ENCODE measurements around the gene OR8B8.

The OR8B8 gene, protein sequence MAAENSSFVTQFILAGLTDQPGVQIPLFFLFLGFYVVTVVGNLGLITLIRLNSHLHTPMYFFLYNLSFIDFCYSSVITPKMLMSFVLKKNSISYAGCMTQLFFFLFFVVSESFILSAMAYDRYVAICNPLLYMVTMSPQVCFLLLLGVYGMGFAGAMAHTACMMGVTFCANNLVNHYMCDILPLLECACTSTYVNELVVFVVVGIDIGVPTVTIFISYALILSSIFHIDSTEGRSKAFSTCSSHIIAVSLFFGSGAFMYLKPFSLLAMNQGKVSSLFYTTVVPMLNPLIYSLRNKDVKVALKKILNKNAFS

DNA sequence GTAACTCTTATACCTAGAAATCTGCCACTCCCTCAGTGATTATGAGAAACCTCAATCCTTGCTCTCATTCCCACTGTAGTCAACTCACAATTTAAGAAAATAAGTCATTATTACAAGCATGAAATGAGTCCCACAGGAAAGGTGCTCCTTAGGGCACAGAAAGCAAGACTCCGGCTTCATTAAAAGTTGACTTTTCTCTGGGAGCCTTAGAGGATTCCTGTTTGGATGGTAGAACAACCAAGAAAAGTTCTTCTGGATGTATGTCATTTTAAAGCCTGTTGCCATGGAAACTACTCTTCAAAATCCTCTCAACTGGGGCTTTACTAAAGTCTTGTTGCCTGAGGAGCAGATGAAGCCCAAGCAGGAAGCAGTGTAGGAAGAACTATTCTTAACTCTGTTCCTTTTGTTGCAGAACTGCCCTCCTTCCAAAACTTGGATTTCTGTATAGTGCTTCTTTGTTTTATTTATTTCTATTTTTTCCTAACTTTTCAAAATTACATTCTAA, at the start of gene OR8B8:
Gene OR8B8, minus strand, starts transcription at position 51 of the 505 bp plus-strand sequence. CDS start 4,611 bp downstream, outside the sequence.
- DNase-seq (ENCODE audit: low spot score), result no peak

DNA sequence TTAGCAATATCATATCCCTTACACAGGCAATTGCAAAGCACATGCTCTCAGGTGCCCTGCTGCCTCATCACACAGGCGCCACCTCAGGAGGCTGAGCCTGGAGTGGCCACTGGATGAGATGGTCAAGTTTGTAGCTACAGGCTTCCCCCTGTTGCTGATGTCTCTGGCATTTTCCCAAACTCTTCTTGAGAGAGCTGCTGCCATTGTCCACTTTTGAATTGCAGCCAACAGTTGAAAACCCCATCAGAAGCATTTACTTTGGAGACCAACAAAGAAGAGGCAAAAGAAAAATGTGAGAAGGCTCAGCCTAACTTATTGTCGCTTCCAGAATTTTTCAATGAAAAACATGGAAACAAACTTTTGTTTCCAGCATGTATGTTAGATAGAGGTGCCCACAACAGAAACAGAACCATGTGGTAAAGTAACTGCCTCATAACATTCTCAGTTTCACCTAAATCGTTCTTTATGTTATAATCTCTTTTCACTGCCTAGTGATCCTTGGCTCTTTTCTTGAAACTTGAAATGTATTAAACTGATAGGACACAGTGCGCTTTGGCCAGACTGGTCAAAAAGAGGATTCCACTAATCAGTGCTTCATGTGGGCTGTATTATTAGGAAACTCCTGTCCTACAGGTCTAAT, 47.6 kb upstream of the OR8B8 start:
- no peak for DNase-seq (ENCODE audit: low spot score)

DNA sequence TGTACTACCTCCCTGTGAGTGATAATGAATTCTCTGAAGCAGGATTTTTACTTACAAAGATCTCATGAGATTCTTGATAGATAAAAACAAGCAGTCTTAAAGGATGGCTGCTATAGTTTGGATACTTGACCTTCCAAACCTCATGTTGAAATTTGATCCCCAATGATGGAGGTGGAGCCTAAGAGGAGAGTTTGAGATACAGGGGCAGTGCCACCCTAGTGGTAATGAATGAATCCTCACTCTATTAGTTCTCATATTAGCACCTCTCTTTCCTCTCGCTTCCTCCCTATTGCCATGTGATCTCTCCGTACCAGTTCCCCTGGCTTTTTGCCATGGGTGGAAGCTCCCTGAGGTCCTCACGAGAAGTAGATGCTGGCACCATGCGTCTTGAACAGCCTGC, 37.9 kb upstream of the OR8B8 start:
- DNase-seq (ENCODE audit: low spot score), result no peak

DNA sequence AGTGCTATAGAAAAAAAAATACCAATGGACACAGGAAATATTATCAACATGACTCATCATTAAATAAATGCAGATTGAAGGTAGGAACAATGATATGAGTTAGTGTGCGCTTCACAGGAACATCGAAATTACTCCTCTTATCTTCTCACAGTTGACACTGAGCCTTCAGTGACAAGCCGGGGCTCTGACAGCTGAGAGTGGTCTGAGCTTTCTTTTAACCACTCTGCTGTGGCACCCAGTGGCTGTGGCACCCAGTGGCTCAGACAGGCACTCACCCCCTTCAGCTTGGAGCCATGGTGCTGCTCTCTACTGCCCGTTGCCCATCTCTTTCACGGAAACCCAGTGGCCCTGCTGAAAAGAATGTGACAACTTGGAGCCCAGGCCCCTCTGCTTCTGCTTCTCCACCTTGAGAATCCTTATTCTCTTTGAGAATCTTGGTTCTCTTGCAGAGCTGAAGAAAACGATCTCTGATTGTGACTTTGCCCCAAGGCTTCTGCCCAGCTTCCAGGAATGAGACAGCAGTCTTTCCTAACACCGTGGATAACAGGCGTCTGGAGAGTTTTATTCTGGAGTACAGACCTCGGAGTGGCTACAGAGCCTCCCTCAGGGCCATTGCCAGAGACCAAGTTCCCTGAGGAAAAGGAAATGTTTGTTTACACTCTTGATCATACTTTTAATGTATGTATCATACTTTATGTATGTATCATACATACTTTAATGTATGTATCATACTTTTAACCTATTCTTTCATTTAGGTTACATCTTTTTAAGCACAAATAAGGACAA, 37.1 kb upstream of the OR8B8 start:
- DNase-seq (ENCODE audit: low spot score), result no peak

DNA sequence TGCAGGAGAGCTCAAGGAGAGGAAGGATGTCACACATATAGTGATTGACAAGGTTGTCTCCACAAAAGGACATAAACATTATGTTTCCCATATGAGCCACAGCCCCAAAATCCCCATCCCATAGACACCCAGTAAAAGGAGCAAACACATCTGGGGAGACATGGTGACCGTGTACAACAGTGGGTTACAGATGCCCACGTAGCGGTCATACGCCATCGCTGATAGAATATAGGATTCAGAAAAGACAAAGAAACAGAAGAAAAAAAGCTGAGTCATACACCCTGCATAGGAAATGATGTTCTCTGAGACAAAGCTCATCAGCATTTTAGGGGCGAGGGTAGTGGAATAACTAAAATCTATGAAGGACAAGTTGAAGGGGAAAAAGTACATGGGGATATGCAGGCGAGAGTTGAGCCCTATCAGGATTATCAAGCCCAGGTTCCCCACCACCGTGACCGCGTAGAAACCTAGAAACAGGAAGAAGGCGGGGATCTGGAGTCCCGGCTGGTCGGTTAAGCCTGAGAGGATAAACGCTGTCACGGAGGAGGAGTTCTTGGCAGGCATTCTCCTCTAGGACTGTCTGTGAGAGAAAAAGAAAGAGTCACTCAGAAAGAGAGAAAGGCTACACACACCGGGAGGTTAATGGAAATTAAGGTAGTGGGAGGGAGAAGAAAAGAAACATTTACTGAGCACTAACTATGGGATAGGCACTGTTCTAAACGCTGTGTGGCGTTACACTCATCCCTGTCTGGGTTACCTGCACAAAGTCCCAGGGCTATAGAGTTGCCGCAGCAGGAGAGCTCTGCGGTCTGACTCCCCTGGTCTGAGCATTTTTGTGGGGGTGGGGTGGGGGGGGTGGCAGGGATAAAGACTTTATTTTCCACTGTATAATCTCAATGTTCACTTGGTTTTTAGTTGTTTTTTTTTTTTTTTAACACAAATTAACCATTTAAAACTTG, 36.1 kb upstream of the OR8B8 start:
- DNase-seq (ENCODE audit: low spot score), result no peak

DNA sequence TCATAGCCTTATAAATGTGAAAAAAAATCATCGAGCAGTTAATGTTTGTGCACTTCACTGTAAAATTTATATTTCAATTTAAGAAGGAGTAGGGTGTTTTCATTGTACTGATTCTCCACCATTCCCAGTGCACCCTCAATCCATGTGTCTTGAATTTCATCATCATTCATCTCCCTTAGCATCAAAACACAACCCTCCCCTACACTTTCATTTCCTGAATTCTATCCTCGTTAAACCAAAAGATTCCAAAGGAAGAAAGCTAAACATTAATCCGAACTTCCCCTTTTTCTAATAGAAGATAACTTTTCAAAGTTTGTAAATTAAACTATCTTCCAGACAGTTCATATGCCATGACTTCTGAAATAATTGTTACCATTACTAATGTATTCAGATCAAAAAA, 34.1 kb upstream of the OR8B8 start:
- DNase-seq (ENCODE audit: low spot score), result no peak

DNA sequence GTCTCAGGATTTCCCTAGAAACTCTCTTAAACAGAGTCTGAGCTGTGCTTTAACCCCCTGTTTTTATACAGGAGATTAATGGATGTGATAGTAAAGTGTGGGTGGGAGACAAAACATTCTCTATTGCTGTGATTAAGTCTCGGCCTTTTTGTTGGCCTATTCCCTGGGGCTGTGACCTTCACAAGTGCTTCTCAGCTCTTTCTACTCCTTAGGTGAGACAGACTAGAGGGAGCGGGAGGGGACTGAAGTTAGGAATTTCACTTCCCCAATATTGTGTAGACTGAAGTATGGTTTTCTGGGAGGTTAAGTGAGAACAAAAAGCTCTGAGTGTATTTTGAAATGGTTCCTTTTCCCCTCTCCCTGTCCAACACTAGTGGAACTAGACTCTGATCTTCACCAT, 29.8 kb upstream of the OR8B8 start:
- DNase-seq (ENCODE audit: low spot score), result no peak

DNA sequence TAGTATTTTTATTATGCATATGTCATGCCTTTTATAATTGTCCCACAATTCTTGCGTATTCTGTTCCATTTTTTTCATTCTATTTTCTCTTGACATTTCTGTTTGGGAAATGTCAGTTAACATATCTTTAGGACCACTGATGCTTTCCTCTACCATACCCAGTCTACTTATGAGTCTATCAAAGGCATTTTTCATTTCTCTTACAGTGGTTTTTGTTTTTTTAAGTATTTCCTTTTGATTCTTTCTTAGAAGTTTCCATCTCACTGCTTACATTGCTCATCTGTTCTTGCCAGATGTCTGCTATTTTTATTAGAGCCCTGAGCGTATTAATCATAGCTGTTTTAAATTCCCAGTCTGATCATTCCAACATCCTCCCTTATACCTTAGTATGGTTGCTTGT, 29.3 kb upstream of the OR8B8 start:
- DNase-seq (ENCODE audit: low spot score), result no peak

DNA sequence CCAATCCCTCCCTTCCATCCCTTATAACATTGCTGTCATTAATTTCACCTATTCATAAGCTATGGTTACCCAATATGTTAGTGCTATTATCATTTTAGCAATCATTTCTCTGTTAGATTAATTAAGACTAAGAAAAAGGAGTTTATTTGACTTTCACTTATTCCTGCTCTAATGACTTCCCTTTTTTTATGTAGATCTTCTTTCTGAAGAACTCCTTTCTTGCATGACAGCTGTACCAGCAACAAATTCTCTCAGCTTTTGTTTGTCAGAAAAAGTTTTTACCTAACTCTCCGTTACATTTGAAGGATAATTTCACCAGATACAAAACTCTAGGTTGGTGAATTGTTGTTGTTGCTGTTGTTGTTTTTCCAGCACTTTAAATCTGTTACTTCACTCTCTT, 28.6 kb upstream of the OR8B8 start:
- DNase-seq (ENCODE audit: low spot score), result no peak

DNA sequence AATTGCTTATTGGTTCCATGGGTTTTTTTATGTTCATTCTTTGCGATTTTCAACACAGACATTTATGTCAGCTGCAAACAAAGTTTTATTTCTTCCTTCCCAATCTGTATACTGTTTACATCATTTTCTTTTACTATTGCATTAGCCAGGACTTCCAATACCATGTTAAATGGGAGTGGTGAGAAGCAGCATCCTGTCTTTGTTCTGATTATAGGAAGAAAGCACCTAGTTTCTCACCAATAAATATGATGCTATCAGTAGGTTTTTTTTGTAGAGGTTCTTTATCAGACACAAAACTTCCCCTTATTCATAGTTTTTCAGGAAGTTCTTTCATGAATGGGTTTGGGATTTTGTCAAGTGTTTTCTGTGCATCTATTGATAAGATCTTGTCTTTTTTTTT, 28.0 kb upstream of the OR8B8 start:
- DNase-seq (ENCODE audit: low spot score), result no peak

DNA sequence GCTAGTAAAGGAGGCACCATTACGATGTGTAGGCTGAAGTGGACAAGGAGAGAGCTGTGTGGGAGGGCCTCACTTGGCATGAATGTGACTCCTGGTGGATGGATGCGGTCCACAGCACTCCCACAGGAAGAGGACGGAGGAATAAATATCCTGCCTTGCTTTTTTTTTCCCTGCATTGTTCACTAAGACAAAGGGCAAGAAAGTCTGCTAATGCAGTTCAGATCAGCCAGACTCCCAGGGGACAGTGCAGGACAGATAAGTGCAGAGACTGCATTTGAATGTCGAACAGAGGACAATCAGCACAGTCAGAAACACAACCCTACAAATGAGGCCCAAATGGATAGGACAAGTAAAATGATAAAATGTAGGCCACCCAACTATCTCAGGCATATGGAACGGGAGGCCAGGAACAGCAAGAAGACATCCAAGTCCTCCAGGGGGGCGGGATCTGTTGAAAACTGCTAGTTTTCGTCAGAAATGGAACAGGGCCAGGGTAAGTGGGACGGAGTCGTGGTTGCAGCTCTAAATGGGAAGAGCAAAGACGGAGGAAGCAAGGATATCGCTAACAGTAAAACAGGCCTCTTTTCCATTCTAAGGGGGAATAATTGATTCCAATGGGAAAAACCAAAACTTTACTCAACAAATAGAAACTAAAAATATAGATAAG, 25.2 kb upstream of the OR8B8 start:
- DNase-seq (ENCODE audit: low spot score), result no peak

DNA sequence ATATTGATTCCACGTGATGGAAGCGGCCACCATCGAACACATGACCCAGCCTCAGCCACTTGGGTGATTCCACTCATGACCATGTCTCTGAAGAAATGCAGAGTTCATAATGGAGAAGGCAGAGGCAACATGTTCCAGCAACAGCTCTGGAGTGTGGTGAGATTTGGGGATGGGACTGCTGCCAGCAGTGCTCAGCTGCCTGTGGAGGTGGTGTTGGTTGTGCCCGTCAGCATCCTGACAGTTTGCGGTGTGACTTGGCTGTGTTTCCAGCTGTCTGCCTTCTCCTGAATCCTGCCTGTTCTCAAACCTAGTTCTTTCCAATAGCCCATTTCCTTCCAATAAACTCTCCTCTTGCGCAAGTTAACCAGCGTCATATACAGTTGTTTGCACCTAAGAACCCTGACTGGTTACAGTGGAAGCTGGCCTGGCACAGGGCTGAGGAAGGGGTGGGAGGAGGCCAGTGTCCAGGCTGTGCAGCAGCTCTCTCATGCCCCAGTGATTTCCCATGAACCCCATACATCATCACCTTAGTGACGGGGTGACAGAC, 22.0 kb upstream of the OR8B8 start:
- DNase-seq (ENCODE audit: low spot score), result no peak

DNA sequence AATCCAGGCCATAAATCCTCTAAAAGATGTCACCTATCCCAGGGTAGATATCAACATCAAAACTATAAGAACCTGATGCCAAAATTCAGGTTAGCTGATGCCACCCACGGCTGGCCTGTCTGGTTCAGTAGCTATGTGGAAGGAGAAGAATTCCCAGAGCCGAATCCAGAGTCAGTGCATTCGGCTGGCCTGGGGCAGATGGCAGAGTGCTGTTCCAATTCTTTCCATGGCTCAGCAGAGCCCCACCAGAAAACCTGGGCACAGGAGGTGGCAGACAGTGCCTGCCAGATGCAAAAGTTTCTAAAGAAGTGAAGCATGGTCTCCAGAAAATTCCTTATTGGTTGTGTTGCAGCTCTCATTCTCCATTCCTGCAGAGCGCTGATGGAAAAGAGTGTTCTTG, 19.9 kb upstream of the OR8B8 start:
- DNase-seq (ENCODE audit: low spot score), result no peak

DNA sequence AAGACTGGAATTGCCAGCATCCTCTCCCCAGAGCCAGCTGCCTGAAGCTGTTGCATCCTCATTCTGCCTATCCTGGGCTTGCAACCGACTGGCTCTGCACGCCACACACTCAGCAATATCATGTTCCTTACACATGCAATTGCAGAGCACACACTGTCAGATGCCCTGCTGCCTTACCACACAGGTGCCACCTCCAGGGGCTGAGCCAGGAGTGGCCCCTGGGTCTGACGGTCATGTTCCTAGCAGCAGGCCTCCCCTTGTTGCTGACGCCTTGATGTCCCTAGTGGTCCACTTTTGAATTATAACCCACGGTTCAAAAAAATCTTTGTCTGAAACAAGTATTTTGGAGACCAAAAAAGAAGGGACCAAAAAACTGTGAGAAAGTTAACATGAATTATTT, 18.5 kb upstream of the OR8B8 start:
- DNase-seq (ENCODE audit: low spot score), result no peak

DNA sequence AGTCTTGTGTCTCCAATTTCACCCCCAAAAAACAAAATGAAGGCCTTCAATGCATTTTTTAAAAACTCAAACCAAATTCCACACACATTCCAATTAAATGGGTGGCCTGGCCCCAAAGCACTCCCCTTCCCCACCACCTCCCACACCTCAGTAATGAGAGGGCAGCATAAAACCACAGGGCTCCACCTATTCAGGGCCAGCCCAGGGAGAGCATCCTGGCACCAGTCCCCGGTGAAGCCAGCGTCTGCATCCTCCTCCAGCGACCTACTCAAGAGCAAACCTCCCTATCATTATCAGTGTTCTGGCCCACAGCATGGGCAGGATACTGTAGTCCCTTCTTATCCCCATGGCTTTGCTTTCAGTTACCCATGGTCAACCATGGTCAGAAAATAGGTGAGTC, 17.8 kb upstream of the OR8B8 start:
- DNase-seq (ENCODE audit: low spot score), result no peak

DNA sequence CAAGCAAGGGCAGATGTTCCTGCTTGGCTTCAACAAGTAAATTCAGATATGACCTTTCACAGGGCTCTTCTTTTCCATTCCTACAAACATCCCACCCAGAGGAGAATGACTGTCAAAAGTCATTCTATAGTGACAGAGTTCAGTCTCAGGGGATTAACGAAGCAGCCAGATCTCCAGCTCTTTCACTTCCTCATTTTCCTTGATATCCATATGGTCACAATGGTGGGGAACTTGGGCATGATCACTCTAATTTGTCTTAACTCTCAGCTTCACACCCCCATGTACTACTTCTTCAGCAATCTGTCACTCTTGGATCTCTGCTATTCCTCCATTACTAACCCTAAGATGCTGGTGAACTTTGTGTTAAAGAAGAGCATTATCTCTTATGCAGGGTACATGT, 15.0 kb upstream of the OR8B8 start:
- DNase-seq (ENCODE audit: low spot score), result no peak

DNA sequence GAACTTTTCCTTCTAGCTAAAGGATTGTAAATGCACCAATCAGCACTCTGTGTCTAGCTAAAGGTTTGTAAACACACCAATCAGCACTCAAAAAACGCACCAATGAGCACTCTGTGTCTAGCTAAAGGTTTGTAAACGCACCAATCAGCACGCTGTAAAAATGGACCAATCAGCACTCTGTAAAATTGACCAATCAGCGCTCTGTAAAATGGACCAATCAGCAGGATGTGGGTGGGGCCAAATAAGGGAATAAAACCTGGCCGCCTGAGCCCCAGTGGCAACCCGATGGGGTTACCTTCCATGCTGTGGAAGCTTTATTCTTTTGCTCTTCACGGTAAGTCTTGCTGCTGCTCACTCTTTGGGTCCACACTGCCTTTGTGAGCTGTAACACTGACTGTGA, 13.9 kb upstream of the OR8B8 start:
- DNase-seq (ENCODE audit: low spot score), result peak; percentile 5

DNA sequence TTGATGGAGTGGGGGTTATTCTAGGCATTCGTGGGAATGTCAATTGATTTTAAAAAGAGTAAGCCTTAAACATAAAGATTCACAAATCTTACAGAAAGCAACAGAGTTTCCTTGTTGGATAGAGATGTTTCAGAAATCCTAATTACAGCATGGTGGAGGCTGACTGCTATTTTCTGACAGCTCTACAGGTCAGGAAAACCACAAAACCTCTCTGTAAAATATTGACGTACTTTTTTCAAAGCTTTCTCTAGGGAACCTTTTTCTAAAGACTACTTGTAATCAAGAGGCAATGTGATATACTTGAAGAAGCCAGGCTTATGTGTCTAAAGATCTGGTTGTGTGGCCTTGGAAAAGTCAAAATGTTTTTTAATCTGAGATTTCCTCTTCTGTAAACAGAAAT, 9.1 kb upstream of the OR8B8 start:
- no peak for DNase-seq (ENCODE audit: low spot score)

DNA sequence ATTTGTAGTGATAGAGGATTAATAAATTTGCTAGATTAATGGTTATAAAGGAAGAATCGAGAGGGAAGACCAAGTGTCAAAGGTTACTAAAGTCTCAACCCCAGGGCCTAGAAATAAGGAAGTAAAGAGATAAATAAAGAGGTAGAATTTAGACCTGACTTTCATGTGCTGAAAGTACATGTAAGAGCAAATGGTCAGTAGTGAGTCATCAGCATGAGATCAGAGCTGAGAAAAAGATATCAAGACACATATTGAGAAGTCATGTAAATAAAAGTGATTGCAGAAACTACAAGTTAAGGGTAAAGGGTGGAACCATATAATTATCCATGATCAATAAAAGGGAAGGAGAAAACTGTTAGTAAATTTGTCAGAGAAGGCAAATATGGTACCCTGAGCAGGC, 1.4 kb upstream of the OR8B8 start:
- DNase-seq (ENCODE audit: low spot score), result no peak

DNA sequence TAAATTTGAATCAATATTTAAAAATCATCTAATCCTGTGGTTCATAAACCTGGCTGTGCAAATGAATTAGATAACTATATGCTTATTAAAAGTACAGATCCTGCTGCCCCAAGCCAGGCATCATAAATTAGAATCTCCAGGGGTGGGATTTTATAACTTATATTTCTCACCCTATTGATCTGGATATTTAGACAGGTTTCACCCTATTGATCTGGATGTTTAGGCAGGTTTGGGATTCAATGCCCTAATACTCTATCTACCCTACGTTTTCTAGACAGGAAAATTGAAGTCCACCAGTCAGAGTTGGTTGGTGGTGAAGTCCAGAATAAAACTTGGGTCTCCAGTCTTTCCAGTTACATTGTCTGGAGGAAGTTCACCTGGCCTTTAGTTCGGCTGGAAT, 2.6 kb downstream of the OR8B8 start:
- DNase-seq (ENCODE audit: low spot score), result no peak

DNA sequence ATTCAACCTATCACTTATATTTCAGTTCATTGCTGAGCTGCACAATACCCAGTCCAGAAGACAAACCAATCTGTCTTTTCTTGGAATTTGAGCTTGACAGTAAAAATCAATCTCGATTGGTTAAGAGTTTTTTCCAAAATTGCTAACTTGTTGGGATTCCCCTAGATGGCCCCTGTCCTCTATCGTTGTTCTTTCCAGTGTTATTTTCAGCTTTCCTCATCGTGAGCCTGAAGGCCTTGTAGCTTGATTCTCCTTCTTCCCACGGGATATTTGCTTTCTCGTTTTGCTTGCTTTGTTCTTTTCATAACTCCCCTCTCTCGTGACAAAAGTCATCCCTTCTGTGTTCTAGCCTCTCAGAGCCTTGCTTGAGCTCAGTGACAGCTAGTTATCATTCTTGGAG, 3.1 kb downstream of the OR8B8 start:
- DNase-seq (ENCODE audit: low spot score), result no peak
